IPS DF 4.7 (cell line): Measurements from ENCODE around the gene PKN2.
"Not testable (repeated sequence)": the region's sequence is repeated elsewhere in the genome, so short reads cannot be mapped to it uniquely, and the experiment has no call there.

Source experiments
- DNase-seq: peaks from one replicate; pipeline ENCODE4 v3.0.0-alpha.2; 2013; ENCODE audit warnings: low spot score; ENCODE audit errors: extremely low read depth

The PKN2 gene

GRCh38 chr1:88877382-88877825 lies 193.3 kb downstream of the PKN2 start:
- no peak for DNase-seq

DNA sequence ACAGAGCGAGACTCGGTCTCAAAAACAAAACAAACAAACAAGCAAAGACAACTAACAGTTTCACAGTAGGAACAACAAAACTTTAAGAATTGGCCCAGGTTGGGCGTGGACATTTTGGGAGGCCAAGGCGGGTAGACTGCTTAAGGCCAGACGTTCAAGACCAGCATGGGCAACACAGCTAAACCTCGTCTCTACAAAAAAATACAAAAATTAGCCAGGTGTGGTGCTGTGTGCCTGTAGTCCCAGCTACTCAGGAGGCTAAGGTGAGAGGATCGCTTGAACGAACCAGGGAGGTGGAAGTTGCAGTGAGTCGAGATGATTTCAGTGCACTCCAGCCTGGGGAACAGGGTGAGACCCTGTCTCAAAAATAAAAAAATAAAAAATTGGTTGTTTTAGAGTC lies 193.8 kb downstream of the PKN2 start:
- no peak for DNase-seq

GRCh38 chr1:88878731-88879130 lies 194.7 kb downstream of the PKN2 start:
- DNase-seq = no peak

GRCh38 chr1:88880717-88881116 lies 196.6 kb downstream of the PKN2 start:
- not testable (repeated sequence) for DNase-seq

- DNase-seq = no peak
These were observed 199.1 kb downstream of the PKN2 start for GRCh38 chr1:88883156-88883555.
